ENCODE measurements around the gene ZBTB46. TPM values are rescaled to one million over a fixed set of nuclear protein-coding genes. Genes with fewer than 3 reads are reported as not detected.

The ZBTB46 gene
- total RNA-seq, 1 experiment from 2014 or later: not detected

DNA sequence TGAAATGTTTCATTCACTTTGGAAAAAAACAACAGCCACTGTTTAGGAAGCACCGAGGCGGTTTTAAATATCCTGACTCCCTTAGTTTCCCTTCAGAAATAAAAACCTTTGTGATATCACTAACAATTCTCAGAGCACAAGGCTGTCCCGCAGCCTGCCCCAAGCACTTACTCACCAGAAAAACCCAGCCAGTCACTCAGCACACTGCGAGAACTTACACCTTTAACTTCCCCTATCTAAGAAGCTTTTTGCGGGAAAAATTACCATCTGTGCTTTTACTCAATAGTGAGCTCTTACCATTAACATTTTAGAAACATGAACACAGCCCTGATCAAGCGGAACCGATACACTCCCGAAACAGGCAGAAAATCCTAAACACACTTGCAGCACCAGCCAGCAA lies 9.3 kb downstream of the ZBTB46 start:
- DNase-seq: no peak
- no peaks in the 10 kb centered on the region for H3K36me3 ChIP-seq (ENCODE audit: insufficient read depth, low read length)
- no peaks in the 10 kb centered on the region for H4K20me1 ChIP-seq (ENCODE audit: insufficient read depth, low read depth, low read length)
- H3K9ac ChIP-seq (ENCODE audit: low read length): no peak overlapping the region
- no peak overlapping the region for H3K27ac ChIP-seq (ENCODE audit: low read length)
- no peaks in the 10 kb centered on the region for H3K4me1 ChIP-seq (ENCODE audit: low read length)
- no peaks in the 10 kb centered on the region for H3K79me2 ChIP-seq (ENCODE audit: low read length)
- no peaks in the 10 kb centered on the region for H3K9me3 ChIP-seq (ENCODE audit: low read length)
- H3K27me3 ChIP-seq (ENCODE audit: low read length): no peaks in the 10 kb centered on the region
- H3K9me2 ChIP-seq (replicated peaks; ENCODE audit: insufficient read depth, low read length): no peaks in the 10 kb centered on the region
- no peak overlapping the region for H3K4me3 ChIP-seq (ENCODE audit: low read length)
- H2AFZ ChIP-seq (ENCODE audit: low read length): no peak overlapping the region
- H3K4me2 ChIP-seq (ENCODE audit: low read depth, low read length, poor library complexity, severe bottlenecking): no peak overlapping the region

DNA sequence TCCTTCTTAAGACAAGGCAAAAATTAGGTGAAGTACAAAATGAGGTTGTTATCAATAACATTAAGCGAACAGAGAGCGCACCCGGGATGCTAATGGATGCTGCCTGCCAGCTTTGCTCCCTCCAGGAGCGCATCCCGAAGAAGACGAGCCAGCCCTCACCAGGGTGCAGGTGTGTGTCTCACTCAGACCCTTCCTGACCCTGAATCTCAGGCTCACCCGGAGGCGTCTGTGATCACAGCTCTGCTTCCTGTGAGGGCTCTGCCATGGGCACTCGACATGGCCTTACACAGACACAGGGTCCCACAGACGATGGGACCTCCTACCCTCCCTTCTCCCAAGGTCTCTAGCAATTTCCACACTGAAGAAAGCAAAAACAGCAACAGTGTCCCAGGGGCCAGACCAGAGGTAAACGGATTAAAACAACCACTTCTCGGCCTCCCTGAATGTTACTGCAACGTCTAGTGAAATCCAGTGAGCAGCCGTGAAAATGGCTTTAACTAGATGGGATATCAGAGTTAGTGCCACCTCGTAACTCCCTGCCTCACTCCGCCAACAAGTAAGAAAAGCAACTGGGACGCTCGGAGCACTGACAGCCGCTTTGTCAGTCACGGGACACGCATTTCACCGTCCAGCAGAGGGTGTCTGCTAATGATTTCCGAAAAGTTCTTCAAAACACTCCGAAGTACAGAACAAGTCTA lies 11.7 kb downstream of the ZBTB46 start:
- H3K4me1 ChIP-seq (ENCODE audit: low read length): no peaks in the 10 kb centered on the region
- no peaks in the 10 kb centered on the region for H3K9me3 ChIP-seq (ENCODE audit: low read length)
- H4K20me1 ChIP-seq (ENCODE audit: insufficient read depth, low read depth, low read length): no peaks in the 10 kb centered on the region
- H3K27me3 ChIP-seq (ENCODE audit: low read length): no peaks in the 10 kb centered on the region
- no peaks in the 10 kb centered on the region for H3K36me3 ChIP-seq (ENCODE audit: insufficient read depth, low read length)
- H2AFZ ChIP-seq (ENCODE audit: low read length): no peak overlapping the region
- DNase-seq: peak; percentile 50
- H3K4me3 ChIP-seq (ENCODE audit: low read length): no peak overlapping the region
- H3K4me2 ChIP-seq (ENCODE audit: low read depth, low read length, poor library complexity, severe bottlenecking): no peak overlapping the region
- H3K9ac ChIP-seq (ENCODE audit: low read length): no peak overlapping the region
- H3K79me2 ChIP-seq (ENCODE audit: low read length): no peaks in the 10 kb centered on the region
- no peak overlapping the region for H3K27ac ChIP-seq (ENCODE audit: low read length)
- no peaks in the 10 kb centered on the region for H3K9me2 ChIP-seq (replicated peaks; ENCODE audit: insufficient read depth, low read length)

DNA sequence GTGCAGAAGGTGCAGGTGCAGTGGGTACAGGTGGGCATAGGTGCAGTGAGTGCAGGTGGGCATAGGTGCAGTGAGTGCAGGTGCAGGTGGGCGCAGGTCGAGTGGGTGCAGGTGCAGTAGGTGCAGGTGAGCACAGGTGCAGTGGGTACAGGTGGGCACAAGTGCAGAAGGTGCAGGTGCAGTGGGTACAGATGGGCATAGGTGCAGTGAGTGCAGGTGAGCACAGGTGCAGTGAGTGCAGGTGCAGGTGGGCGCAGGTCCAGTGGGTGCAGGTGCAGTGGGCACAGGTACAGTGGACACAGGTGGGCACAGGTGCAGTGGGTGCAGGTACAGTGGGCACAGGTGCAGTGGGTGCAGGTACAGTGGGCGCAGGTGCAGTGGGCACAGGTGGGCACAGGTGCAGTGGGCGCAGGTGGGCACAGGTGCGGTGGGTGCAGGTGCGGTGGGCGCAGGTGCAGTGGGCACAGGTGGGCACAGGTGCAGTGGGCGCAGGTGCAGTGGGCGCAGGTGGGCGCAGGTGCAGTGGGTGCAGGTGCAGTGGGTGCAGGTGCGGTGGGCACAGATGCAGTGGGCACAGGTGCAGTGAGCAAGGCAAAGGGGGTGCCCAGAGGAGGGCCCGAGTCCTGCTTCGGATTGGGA lies 15.3 kb downstream of the ZBTB46 start:
- no peaks in the 10 kb centered on the region for H3K79me2 ChIP-seq (ENCODE audit: low read length)
- no peaks in the 10 kb centered on the region for H4K20me1 ChIP-seq (ENCODE audit: insufficient read depth, low read depth, low read length)
- H3K27me3 ChIP-seq (ENCODE audit: low read length): no peaks in the 10 kb centered on the region
- no peak overlapping the region for H3K9ac ChIP-seq (ENCODE audit: low read length)
- H3K27ac ChIP-seq (ENCODE audit: low read length): no peak overlapping the region
- no peak overlapping the region for H3K4me2 ChIP-seq (ENCODE audit: low read depth, low read length, poor library complexity, severe bottlenecking)
- DNase-seq: no peak
- no peaks in the 10 kb centered on the region for H3K4me1 ChIP-seq (ENCODE audit: low read length)
- no peak overlapping the region for H2AFZ ChIP-seq (ENCODE audit: low read length)
- H3K9me2 ChIP-seq (replicated peaks; ENCODE audit: insufficient read depth, low read length): no peaks in the 10 kb centered on the region
- no peaks in the 10 kb centered on the region for H3K9me3 ChIP-seq (ENCODE audit: low read length)
- H3K4me3 ChIP-seq (ENCODE audit: low read length): no peak overlapping the region
- no peaks in the 10 kb centered on the region for H3K36me3 ChIP-seq (ENCODE audit: insufficient read depth, low read length)

DNA sequence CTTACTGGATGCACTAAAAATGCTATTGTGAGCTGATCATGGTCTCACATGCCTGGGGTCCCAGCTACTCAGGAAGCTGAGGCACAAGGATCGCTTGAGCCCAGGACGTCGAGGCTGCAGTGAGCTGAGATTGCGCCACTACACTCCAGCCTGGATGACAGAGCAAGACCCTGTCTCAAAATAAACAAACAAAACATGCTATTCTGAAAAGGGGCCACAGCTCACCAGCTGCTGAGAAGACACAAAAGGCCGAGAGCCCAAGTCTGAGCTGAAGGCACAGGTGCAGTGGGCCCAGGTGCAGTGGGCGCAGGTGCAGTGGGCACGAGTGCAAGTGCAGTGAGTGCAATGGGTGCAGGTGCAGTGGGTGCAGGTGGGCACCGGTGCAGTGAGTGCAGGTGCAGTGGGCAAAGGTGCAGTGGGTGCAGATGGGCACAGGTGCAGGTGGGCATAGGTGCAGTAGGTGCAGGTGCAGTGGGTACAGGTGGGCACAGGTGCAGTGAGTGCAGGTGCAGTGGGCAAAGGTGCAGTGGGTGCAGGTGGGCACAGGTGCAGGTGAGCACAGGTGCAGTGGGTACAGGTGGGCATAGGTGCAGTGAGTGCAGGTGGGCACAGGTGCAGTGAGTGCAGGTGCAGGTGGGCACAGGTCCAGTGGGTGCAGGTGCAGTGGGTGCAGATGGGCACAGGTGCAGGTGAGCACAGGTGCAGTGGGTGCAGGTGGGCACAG lies 16.0 kb downstream of the ZBTB46 start:
- H4K20me1 ChIP-seq (ENCODE audit: insufficient read depth, low read depth, low read length): no peaks in the 10 kb centered on the region
- H3K27me3 ChIP-seq (ENCODE audit: low read length): no peaks in the 10 kb centered on the region
- H3K9me3 ChIP-seq (ENCODE audit: low read length): no peaks in the 10 kb centered on the region
- H3K36me3 ChIP-seq (ENCODE audit: insufficient read depth, low read length): no peaks in the 10 kb centered on the region
- no peak overlapping the region for H3K9ac ChIP-seq (ENCODE audit: low read length)
- H3K9me2 ChIP-seq (replicated peaks; ENCODE audit: insufficient read depth, low read length): no peaks in the 10 kb centered on the region
- H2AFZ ChIP-seq (ENCODE audit: low read length): no peak overlapping the region
- H3K4me1 ChIP-seq (ENCODE audit: low read length): no peaks in the 10 kb centered on the region
- H3K79me2 ChIP-seq (ENCODE audit: low read length): no peaks in the 10 kb centered on the region
- H3K27ac ChIP-seq (ENCODE audit: low read length): no peak overlapping the region
- DNase-seq: no peak
- H3K4me3 ChIP-seq (ENCODE audit: low read length): no peak overlapping the region
- H3K4me2 ChIP-seq (ENCODE audit: low read depth, low read length, poor library complexity, severe bottlenecking): no peak overlapping the region

DNA sequence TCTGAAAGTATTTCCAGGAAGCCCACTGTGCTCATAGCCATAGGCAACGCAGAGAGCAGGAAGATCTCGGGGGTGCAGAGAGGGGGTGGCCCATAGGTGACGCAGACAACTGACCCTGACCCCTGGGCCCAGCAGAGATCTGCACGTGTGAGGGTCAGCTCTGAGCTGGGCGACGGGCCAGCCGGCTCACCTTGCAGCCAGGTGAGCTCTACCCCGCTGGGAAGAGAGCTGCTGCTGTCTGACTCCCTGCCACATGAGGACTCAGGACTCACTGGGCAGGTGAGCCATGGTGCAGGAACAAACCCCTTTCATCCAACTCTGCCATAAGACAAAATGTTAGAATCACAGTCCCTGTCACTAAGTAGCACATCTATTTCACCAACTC lies 19.6 kb downstream of the ZBTB46 start:
- H3K9me2 ChIP-seq (replicated peaks; ENCODE audit: insufficient read depth, low read length): no peaks in the 10 kb centered on the region
- H3K79me2 ChIP-seq (ENCODE audit: low read length): no peaks in the 10 kb centered on the region

DNA sequence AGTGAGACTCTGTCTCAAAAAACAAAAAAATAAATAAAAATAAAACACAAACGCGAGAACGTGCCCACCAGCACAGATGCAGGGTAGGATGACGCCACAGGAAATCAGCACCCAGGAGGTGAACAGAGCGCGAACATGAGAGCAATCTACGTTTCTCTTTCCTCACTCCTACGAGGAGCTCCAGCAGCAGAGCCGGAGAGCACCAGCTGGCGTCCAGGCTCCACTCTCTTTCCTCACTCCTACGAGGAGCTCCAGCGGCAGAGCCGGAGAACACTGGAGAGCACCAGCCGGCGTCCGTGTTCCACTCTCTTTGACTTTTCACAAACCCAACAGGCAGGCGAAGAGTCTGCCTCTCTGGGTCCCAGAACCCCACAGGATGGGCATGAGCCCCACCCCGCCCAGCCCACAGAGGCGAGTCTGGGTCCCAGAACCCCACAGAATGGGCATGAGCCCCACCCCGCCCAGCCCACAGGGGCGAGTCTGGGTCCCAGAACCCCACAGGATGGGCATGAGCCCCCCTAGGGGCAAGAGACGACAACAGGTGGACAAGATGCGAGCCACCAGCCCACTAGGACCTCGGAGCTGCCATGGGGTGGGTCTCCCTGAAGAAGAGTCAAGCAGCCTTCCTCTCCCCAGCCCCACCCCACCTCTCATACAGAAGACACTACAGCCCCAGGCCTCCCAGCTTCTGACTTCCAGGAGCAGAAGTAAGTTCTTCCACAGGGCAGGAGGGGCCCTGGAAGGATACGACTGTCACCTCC lies 20.2 kb downstream of the ZBTB46 start:
- Histone ChIP-seq H3K27me3 (ENCODE audit: low read length) (no peaks in the 10 kb centered on the region), H4K20me1 (ENCODE audit: insufficient read depth, low read depth, low read length) (no peaks in the 10 kb centered on the region), H3K79me2 (ENCODE audit: low read length) (no peaks in the 10 kb centered on the region), H3K9me3 (ENCODE audit: low read length) (no peaks in the 10 kb centered on the region), H3K4me1 (ENCODE audit: low read length) (no peaks in the 10 kb centered on the region), H3K27ac (ENCODE audit: low read length) (no peak overlapping the region), H3K4me3 (ENCODE audit: low read length) (no peak overlapping the region), H3K4me2 (ENCODE audit: low read depth, low read length, poor library complexity, severe bottlenecking) (no peak overlapping the region), H3K36me3 (ENCODE audit: insufficient read depth, low read length) (no peaks in the 10 kb centered on the region), H2AFZ (ENCODE audit: low read length) (no peak overlapping the region), H3K9me2 (replicated peaks; ENCODE audit: insufficient read depth, low read length) (no peaks in the 10 kb centered on the region), H3K9ac (ENCODE audit: low read length) (no peak overlapping the region)
- no peak for DNase-seq

More for the DNA sequence above, 19.6 kb downstream of the ZBTB46 start:
- Histone ChIP-seq H3K9ac (ENCODE audit: low read length) (no peak overlapping the region), H4K20me1 (ENCODE audit: insufficient read depth, low read depth, low read length) (no peaks in the 10 kb centered on the region), H3K9me3 (ENCODE audit: low read length) (no peaks in the 10 kb centered on the region), H3K36me3 (ENCODE audit: insufficient read depth, low read length) (no peaks in the 10 kb centered on the region), H3K4me1 (ENCODE audit: low read length) (no peaks in the 10 kb centered on the region), H2AFZ (ENCODE audit: low read length) (no peak overlapping the region), H3K27ac (ENCODE audit: low read length) (no peak overlapping the region), H3K27me3 (ENCODE audit: low read length) (no peaks in the 10 kb centered on the region), H3K4me3 (ENCODE audit: low read length) (no peak overlapping the region), H3K4me2 (ENCODE audit: low read depth, low read length, poor library complexity, severe bottlenecking) (no peak overlapping the region)
- no peak for DNase-seq

DNA sequence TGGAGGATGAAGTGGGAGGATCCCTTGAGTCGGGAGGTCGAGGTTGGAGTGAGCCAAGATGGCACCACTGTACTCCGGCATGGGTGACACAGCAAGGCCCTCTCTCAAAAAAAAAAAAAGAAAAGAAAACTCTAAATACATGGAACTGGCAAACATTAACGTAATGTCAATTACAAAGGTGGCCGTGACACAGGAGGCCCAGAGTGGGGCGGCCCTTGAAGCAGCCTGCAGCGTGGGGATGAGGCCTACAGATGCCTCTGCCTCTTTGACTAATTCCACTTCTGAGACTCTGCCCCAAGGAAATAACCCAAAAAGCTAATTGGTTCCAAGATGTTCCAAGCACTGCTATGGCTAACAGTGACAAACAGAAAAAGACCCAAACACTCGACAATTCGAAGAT lies 21.2 kb downstream of the ZBTB46 start:
- Histone ChIP-seq H3K36me3 (ENCODE audit: insufficient read depth, low read length) (no peaks in the 10 kb centered on the region), H4K20me1 (ENCODE audit: insufficient read depth, low read depth, low read length) (no peaks in the 10 kb centered on the region), H3K9me3 (ENCODE audit: low read length) (no peaks in the 10 kb centered on the region), H3K27me3 (ENCODE audit: low read length) (no peaks in the 10 kb centered on the region), H3K27ac (ENCODE audit: low read length) (no peak overlapping the region), H3K4me2 (ENCODE audit: low read depth, low read length, poor library complexity, severe bottlenecking) (no peak overlapping the region), H3K79me2 (ENCODE audit: low read length) (no peaks in the 10 kb centered on the region), H3K9me2 (replicated peaks; ENCODE audit: insufficient read depth, low read length) (no peaks in the 10 kb centered on the region), H3K4me1 (ENCODE audit: low read length) (no peaks in the 10 kb centered on the region), H2AFZ (ENCODE audit: low read length) (no peak overlapping the region), H3K4me3 (ENCODE audit: low read length) (no peak overlapping the region), H3K9ac (ENCODE audit: low read length) (no peak overlapping the region)
- DNase-seq: no peak
